Fibroblast of villous mesenchyme (primary cell): ENCODE results near the gene QPCTL. TPM values are rescaled to one million over a fixed set of nuclear protein-coding genes. Genes with fewer than 3 reads are reported as not detected.

ENCODE experiments used
- DNase-seq: peaks from one replicate; pipeline ENCODE4 v3.0.0-alpha.2; 2010; ENCODE audit warnings: low read depth
- H3K4me3 ChIP-seq: 2 replicates; pipeline ENCODE4 v1.5.1; 2011; ENCODE audit warnings: low read depth, mild to moderate bottlenecking, low read length
- total RNA-seq: library from RNA; depleted of rRNA; stranded (reverse); fragments of >200 nt; gene quantifications from 2 replicates; pipeline ENCODE4 v1.2.3, GENCODE V29; 2012
- TF ChIP-seq, protein P1 (sequence below): IDR thresholded peaks from 2 replicates; pipeline ENCODE4 v1.5.1; 2012; ENCODE audit warnings: low read depth, mild to moderate bottlenecking, low read length; ENCODE audit not compliant: insufficient read depth

Gene QPCTL
- total RNA-seq, 1 donor, result 29.8 TPM

DNA sequence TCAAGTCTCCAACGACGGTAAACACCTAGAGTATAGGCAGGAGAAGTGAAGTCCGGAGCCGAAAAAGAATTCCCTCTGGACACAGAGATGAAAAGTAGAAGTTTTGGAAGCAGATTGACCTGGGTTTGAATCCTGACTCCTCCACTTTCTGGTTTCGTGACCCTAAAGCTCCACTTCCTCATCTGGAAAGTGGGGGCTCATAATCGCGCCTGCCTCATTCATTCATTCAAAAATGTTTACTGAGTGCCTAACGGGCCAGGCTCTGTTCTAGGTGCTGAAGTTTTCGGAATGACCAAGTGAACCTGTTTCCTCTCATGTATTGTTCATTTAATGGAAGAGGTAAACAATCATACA is 46.1 kb upstream of the QPCTL start:
- TF ChIP-seq, protein P1, sequence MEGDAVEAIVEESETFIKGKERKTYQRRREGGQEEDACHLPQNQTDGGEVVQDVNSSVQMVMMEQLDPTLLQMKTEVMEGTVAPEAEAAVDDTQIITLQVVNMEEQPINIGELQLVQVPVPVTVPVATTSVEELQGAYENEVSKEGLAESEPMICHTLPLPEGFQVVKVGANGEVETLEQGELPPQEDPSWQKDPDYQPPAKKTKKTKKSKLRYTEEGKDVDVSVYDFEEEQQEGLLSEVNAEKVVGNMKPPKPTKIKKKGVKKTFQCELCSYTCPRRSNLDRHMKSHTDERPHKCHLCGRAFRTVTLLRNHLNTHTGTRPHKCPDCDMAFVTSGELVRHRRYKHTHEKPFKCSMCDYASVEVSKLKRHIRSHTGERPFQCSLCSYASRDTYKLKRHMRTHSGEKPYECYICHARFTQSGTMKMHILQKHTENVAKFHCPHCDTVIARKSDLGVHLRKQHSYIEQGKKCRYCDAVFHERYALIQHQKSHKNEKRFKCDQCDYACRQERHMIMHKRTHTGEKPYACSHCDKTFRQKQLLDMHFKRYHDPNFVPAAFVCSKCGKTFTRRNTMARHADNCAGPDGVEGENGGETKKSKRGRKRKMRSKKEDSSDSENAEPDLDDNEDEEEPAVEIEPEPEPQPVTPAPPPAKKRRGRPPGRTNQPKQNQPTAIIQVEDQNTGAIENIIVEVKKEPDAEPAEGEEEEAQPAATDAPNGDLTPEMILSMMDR, result no peak
- no peak for DNase-seq
- H3K4me3 ChIP-seq, result peak overlapping the region; percentile 62

DNA sequence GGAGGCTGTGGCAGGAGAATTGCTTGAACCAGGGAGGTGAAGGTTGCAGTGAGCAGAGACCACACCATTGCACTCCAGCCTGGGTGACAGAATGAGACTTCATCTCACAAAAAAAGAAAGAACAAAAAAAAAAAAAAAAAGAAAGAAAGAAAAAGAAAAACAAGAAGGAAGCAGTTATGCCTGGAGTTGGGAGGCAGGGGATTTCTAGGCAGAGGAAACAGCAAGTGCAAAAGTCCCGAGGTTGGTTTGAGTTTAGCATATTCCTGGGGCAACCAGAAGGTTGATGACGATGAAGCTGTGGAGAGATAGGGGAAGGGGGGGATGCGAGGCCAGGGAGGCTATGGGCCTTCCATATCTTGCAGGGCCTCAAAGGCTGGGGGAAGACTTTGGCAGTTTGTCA is 41.7 kb upstream of the QPCTL start:
- TF ChIP-seq, protein P1, result no peak
- DNase-seq, result no peak
- no peak overlapping the region for H3K4me3 ChIP-seq

DNA sequence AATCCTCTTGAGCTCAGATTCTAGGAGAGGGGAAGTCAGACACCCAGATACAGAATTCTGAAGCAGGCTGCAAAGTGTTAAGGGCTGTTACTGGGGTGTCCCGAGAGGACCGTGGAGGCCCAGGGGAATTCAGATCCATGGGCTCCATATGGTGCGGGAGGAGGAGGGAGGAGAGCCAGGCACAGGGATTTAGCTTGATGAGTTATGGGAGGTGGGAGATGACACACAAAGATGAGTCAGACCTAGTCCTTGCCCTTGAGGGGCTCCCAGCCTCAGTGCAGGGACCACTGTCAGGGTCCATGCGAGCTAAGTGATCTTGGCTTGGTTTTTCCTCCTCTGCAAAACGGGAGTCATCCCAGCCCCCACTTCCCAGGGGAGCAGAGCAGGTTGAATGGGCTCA is 38.8 kb upstream of the QPCTL start:
- DNase-seq, result peak; percentile 16
- TF ChIP-seq, protein P1, result no peak

DNA sequence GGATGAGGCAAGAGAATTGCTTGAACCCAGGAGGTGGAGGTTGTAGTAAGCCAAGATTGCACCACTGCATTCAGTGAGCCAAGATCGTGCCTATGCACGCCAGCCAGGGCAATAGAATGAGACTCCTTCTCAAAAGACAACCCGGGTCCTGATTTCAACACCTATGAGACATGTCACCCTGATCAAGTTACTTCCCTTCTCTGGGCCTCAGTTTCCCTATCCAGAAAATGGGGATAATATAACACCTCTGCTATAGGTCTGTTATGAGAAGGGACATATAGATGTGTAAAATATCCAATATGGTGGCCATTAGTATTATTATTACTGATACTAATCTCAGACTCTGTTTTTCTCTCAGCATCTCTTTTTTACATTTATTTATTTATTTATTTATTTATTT is 37.4 kb upstream of the QPCTL start:
- no peak overlapping the region for H3K4me3 ChIP-seq
- DNase-seq, result no peak
- TF ChIP-seq, protein P1, result no peak

More for the DNA sequence above, 38.8 kb upstream of the QPCTL start:
- H3K4me3 ChIP-seq, result no peak overlapping the region

DNA sequence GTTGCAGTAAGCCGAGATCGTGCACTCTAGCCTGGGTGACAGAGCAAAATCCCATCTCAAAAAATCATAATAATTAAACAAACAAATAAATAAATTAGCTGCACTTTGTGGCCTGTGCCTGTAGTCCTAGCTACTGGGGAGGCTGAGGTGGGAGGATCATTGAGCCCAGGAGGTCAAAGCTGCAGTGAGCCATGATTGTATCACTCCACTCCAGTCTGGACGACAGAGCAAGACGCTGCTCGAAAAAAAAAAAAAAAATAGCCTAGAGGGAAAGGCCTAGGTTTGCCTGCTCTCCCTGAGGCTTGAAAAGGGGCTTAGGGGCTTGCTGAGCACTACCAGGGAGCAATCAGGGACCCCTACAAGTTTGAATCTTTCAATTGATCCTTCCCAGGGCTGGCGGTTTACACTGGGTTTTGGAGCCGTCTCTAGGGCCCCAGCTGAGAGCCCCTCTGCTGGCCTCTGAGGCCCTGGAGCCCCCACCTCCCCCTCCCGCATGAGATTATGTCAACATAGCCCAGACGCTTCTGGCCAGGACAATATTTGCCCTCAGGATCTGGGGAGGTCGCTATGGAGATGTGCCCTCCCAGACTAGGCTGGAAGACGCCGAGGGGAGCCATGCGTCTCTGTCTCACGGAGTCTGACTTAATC is 34.8 kb upstream of the QPCTL start:
- DNase-seq, result no peak
- TF ChIP-seq, protein P1, result no peak
- H3K4me3 ChIP-seq, result no peak overlapping the region

DNA sequence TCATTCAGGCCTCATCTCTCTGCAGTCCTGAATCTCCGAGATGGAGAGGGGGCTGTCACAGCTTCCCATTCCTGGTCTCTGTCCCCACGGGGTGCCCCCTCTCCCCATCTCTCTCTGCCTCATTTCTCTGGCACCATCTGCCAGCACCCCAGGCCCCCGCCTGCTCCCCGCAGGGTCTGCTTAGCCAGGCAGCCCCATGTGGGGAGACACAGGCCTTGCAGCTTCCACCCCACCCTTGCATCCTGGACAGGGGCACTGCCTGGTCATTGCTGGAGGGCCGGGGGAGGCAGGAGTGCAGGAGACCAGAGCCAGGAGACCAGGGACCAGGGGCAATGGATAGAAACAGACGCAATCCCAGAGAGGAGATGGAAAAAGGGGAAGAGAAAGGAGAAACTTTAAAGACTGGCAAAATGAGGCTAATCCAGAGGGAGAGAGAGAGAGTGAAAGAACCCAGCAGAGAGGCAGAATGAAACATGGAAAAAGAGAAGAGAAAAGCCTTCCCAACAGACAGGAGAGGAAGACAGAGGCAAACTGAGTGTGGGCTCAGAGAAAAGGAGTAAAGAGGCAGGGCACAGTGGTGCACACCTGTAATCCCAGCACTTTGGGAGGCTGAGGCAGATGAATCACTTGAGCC is 33.3 kb upstream of the QPCTL start:
- TF ChIP-seq, protein P1, result no peak
- H3K4me3 ChIP-seq, result no peak overlapping the region
- no peak for DNase-seq
